Nephron progenitor cell (in vitro differentiated cells): ENCODE data around the gene EPHA6.

Experiments used
- DNase-seq: peaks from one replicate; pipeline ENCODE4 v3.0.0; 2021
- H3K27ac Mint-ChIP-seq: 2 replicates; pipeline ENCODE4 v1.8.0; 2021; ENCODE audit warnings: mild to moderate bottlenecking, moderate library complexity, mixed read lengths
- H3K27me3 Mint-ChIP-seq: 2 replicates; pipeline ENCODE4 v1.8.0; 2021; ENCODE audit warnings: mild to moderate bottlenecking, low read depth, mixed read lengths; ENCODE audit not compliant: poor library complexity
- H3K36me3 Mint-ChIP-seq: 2 replicates; pipeline ENCODE4 v1.8.0; 2021; ENCODE audit warnings: low read depth, mixed read lengths
- H3K4me1 Mint-ChIP-seq: 2 replicates; pipeline ENCODE4 v1.8.0; 2021; ENCODE audit warnings: mixed read lengths
- H3K4me3 Mint-ChIP-seq: 2 replicates; pipeline ENCODE4 v1.8.0; 2021; ENCODE audit warnings: mild to moderate bottlenecking, moderate library complexity, mixed read lengths
- H3K9me3 Mint-ChIP-seq: 2 replicates; pipeline ENCODE4 v1.8.0; 2021; ENCODE audit warnings: mild to moderate bottlenecking, moderate library complexity, mixed read lengths
- TF ChIP-seq, protein P1 (sequence below): fragments of 200-600 bp; sonication (generic); IDR thresholded peaks from 2 replicates; pipeline ENCODE4 v1.5.0; 2021; ENCODE audit warnings: antibody characterized with exemption

Gene EPHA6

DNA sequence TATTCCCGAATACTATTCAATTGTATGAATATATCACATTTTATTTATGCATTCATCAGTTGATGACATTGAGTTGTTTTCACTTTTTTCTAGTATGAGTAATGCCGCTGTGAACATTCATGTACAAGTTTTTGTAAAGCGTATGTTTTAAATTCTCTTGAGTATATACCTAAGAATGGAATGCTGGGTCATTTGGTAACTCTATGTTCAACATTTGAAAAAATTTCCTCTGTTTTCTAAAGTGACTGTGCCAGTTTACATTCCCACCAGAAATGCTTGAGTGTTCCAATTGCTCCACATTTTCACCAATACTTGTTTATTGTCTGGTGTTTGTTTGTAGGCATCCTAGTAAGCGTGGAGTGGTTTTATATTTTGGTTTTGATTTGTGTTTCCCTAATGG, 144.5 kb downstream of the EPHA6 start:
- TF ChIP-seq, protein P1, sequence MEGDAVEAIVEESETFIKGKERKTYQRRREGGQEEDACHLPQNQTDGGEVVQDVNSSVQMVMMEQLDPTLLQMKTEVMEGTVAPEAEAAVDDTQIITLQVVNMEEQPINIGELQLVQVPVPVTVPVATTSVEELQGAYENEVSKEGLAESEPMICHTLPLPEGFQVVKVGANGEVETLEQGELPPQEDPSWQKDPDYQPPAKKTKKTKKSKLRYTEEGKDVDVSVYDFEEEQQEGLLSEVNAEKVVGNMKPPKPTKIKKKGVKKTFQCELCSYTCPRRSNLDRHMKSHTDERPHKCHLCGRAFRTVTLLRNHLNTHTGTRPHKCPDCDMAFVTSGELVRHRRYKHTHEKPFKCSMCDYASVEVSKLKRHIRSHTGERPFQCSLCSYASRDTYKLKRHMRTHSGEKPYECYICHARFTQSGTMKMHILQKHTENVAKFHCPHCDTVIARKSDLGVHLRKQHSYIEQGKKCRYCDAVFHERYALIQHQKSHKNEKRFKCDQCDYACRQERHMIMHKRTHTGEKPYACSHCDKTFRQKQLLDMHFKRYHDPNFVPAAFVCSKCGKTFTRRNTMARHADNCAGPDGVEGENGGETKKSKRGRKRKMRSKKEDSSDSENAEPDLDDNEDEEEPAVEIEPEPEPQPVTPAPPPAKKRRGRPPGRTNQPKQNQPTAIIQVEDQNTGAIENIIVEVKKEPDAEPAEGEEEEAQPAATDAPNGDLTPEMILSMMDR: no peak
- Mint-ChIP-seq H3K36me3 (no peaks in the 10 kb centered on the region), H3K27me3 (no peaks in the 10 kb centered on the region), H3K9me3 (no peaks in the 10 kb centered on the region), H3K4me1 (peaks cover 6% of the 10 kb centered on the region), H3K4me3 (no peak overlapping the region), H3K27ac (no peak overlapping the region)
- DNase-seq: no peak

DNA sequence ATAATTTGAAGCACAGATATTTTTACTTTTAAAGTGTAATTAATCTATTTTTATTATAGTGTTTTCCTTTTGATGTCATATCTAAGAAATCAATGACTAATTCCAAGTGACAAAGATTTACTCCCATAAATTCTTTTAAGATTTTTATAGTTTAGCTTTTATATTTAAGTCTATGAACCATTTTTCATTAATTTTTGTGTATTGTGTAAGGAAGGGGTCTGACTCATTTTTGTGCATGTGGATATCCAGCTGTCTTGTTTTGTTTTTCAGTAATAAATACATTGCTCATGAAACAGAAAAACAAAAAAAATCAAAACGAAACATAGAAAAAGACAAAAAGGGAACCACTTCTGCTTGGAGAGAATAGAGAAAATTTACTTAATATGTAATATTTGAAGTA, 145.1 kb downstream of the EPHA6 start:
- H3K27me3 Mint-ChIP-seq: no peaks in the 10 kb centered on the region
- no peak for DNase-seq
- TF ChIP-seq, protein P1: no peak
- H3K4me3 Mint-ChIP-seq: no peak overlapping the region
- no peaks in the 10 kb centered on the region for H3K36me3 Mint-ChIP-seq
- peaks cover 1% of the 10 kb centered on the region for H3K4me1 Mint-ChIP-seq
- H3K27ac Mint-ChIP-seq: no peak overlapping the region
- no peaks in the 10 kb centered on the region for H3K9me3 Mint-ChIP-seq

DNA sequence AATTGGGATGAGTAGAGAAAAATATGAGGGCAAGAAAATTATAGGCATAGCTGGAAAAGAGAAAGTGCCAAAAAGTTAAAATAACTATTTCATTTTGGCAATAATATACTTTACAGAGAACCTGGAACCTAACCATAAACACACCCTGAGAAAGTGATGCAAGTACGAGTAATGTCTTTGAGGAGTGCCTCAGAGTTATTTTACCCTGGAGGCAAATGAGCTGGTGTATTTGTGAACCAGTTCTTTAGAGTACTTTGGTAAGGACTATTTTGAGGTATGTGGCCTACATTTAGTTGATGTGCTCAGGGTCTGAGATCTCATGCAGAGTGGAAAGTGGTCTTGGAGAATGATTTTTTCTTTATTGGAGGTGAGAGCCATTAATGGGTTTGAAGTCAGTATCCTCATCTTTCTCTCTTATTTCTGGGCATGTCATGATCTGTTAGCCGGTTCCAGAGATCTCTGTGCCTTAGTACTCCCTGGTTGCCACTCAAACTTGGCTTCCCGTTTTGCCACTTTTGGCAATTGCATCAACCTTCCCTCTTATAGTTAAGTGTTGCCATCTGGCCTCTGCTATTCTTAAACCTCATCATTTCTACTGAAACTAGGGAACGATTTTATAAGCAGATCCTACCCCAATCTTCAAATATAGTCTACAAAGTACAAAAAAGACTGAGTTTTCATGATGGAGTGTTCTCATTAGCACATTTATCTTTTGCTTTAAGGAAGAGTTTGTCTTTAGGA, 145.7 kb downstream of the EPHA6 start:
- no peak overlapping the region for H3K27ac Mint-ChIP-seq

DNA sequence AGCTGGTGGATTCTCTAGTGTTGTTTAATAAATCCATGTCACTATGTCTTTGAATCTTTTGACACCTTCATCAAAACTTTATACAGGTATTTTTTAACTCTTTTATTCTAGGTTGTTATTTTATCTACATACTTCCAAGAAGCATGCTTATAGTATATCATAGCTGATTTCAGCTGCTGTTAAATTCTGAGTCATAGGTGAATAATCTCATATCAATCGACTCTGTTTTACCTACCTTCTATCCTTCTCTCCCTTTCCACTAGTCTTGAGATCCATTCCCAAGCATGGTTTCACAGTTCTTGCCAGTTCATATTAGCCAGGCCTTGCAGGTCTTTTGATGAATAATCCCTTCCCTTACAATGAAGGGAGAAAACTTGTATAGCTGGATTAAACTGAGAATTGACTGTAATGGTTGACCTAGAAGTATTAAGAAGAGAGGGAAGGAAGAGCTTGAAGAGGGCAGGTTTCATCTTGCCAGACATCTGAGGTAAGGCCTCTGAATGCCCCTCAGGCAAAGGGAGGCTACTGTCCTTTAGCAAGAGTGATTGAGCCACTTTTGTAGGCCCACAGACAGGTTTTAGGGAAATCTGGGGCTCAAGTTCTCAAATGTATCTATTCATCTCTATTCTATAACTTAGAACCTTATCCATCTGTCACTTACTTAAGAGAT, 146.4 kb downstream of the EPHA6 start:
- Mint-ChIP-seq H3K4me3 (no peak overlapping the region), H3K27me3 (no peaks in the 10 kb centered on the region), H3K36me3 (no peaks in the 10 kb centered on the region), H3K4me1 (no peaks in the 10 kb centered on the region), H3K27ac (no peak overlapping the region), H3K9me3 (no peaks in the 10 kb centered on the region)
- no peak for DNase-seq
- TF ChIP-seq, protein P1: no peak

More for the DNA sequence above, 145.7 kb downstream of the EPHA6 start:
- Mint-ChIP-seq H3K27me3 (no peaks in the 10 kb centered on the region), H3K4me3 (no peak overlapping the region), H3K36me3 (no peaks in the 10 kb centered on the region), H3K4me1 (no peaks in the 10 kb centered on the region), H3K9me3 (no peaks in the 10 kb centered on the region)
- no peak for DNase-seq
- TF ChIP-seq, protein P1: no peak

DNA sequence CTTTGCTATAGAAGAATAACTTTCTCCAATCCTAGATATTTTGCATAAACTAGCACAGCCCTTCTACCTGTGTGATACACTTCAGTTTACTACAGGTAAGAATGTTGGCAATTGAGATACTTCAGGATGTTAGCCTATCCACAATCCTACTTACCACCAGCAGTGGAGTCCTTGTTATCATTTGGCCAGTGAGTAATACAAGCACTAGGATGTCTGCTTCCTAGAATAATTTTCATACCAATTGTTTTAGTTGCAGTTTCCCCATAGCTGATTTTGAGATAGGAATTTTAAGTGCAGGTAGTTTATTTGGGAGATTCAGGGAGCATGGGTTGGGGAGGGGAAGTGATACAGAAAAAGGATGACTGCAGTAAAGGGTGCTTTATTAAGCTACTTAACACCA, 147.2 kb downstream of the EPHA6 start:
- Mint-ChIP-seq H3K4me1 (no peaks in the 10 kb centered on the region), H3K27me3 (no peaks in the 10 kb centered on the region), H3K27ac (no peak overlapping the region), H3K36me3 (no peaks in the 10 kb centered on the region), H3K9me3 (no peaks in the 10 kb centered on the region), H3K4me3 (no peak overlapping the region)
- TF ChIP-seq, protein P1: no peak
- DNase-seq: no peak
